ENCODE results near the gene THRB.

The THRB gene

DNA sequence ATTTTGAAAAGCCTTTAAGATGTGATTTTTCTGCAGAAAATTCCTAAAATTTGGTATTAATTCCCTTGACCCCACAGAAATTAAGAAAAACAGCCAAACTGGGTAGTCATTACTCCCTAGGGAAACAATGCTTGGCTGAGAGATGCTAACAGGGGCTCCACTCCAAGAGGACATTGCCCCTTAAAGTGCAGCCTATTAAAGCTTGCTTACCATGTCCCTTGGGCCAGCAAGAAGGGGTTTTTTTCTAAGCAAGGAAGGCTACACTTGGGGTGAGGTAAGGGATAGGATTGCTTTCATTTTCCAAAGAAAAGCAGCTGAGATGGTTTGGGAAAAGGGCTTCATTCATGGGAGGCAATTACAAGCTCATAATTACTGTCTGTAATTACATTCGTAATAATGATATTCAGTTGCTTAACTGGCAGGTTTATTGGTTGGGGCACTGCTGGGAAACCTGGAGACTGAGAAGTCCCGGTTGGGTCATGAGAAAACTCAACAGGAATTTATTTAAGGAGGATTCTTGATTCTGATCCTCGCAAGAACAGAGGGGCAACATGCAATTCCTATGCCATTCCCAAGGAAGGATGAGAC, 302.1 kb downstream of the THRB start:
- FAIRE-seq (no peak), DNase-seq (ENCODE audit: insufficient read length, low spot score) (no peak)
- TF ChIP-seq POLR2AphosphoS5 (IDR thresholded peaks at IDR 0.05; ENCODE audit: low read depth, low read length) (no peak), POU2F2 (IDR thresholded peaks at IDR 0.05; ENCODE audit: low read depth, low read length) (no peak), PAX5 (IDR thresholded peaks at IDR 0.05; ENCODE audit: insufficient read depth, low read length, severe bottlenecking) (no peak), POLR2A (IDR thresholded peaks at IDR 0.05; ENCODE audit: low read depth, low read length) (no peak), SPI1 (IDR thresholded peaks at IDR 0.05; ENCODE audit: low read depth, low read length) (no peak), TAF1 (IDR thresholded peaks at IDR 0.05; ENCODE audit: low read depth, low read length) (no peak)

DNA sequence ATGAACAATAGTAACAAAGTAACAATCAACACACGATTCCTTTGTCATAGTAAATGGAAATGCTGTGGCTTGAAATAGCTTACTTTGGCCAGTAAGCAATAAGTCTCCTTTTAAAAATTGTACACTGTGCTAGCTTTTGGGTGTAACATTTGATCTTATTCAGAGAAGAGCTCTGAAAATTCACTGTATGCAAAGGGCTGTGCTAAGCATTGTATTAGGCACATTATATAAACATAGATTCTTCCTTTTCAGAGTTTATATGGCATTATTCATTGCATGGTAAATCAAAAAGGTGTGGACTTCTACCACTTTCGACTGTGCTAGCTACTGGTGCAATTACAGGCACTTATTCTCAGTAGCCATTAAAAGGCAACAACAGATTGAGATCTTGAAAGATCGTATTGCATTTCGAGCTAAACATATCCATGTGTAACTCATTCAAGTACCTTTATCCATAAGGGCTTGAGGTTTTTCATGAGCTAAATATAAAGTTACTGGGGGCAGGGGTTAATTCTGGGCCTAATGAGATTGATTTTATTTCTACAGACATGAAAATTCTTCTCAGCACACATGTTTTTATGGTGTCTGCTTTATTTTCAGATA, 302.7 kb downstream of the THRB start:
- FAIRE-seq (no peak), DNase-seq (ENCODE audit: insufficient read length, low spot score) (no peak)
- no peak for TF ChIP-seq POU2F2 (IDR thresholded peaks at IDR 0.05; ENCODE audit: low read depth, low read length)
- TF ChIP-seq POLR2A (IDR thresholded peaks at IDR 0.05; ENCODE audit: low read depth, low read length): no peak
- TF ChIP-seq SPI1 (IDR thresholded peaks at IDR 0.05; ENCODE audit: low read depth, low read length): no peak
- TF ChIP-seq PAX5 (IDR thresholded peaks at IDR 0.05; ENCODE audit: insufficient read depth, low read length, severe bottlenecking): no peak
- no peak for TF ChIP-seq POLR2AphosphoS5 (IDR thresholded peaks at IDR 0.05; ENCODE audit: low read depth, low read length)
- no peak for TF ChIP-seq TAF1 (IDR thresholded peaks at IDR 0.05; ENCODE audit: low read depth, low read length)

DNA sequence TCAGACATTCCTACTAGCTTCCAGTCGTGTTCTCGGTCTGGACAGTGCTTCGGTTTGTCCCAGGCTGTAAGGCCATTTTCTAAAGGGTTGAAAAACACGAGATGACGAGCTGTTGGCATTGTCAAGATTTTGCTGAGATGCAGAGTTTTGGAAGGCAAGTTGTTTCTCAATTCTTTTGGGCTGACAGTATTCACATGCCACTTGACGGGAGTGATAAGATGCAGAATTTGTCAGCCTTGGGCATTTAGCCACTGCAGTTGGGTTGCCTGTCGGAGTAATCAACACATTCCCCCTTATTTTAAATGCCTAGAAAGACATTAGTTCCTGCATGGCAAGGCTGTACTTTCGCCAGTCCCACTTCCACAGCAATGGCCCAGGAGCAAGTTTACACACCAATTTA, 304.4 kb downstream of the THRB start:
- FAIRE-seq (no peak), DNase-seq (ENCODE audit: insufficient read length, low spot score) (no peak)
- TF ChIP-seq PAX5 (IDR thresholded peaks at IDR 0.05; ENCODE audit: insufficient read depth, low read length, severe bottlenecking) (no peak), POLR2A (IDR thresholded peaks at IDR 0.05; ENCODE audit: low read depth, low read length) (no peak), POLR2AphosphoS5 (IDR thresholded peaks at IDR 0.05; ENCODE audit: low read depth, low read length) (no peak), TAF1 (IDR thresholded peaks at IDR 0.05; ENCODE audit: low read depth, low read length) (no peak), SPI1 (IDR thresholded peaks at IDR 0.05; ENCODE audit: low read depth, low read length) (no peak), POU2F2 (IDR thresholded peaks at IDR 0.05; ENCODE audit: low read depth, low read length) (no peak)

DNA sequence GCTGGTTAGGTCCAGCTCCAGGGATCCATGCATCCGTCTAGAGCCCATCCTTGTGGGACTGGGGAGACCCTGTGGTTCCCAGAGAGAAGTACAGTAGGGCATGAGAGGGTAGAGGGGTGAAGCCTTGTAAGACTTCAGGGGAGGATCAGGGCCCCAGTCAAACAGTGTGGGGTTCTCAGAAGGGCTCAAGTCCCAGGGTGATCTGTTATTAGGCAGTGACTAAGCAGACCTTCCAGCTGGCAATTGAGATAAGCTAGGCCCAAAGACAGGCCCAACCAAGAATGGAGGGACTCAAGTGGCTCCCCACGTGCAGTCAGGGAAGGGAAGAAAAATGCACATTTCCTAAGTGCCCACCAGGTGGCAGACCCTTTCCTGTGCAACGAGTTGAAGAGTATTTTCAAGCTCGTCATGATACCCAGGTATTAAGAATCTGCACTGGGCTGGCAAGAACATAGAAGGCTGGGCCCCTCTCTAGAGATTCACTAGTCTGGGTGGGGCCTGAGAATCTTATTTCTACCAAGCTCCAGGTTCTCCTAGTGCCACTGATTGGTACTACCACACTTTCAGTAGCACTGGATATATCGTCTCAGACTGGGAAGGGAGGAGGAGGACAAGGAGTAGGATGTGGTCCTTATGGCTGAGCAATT, 308.8 kb downstream of the THRB start:
- no peak for TF ChIP-seq TAF1 (IDR thresholded peaks at IDR 0.05; ENCODE audit: low read depth, low read length)
- TF ChIP-seq PAX5 (IDR thresholded peaks at IDR 0.05; ENCODE audit: insufficient read depth, low read length, severe bottlenecking): no peak
- TF ChIP-seq SPI1 (IDR thresholded peaks at IDR 0.05; ENCODE audit: low read depth, low read length): no peak
- no peak for TF ChIP-seq POLR2AphosphoS5 (IDR thresholded peaks at IDR 0.05; ENCODE audit: low read depth, low read length)
- TF ChIP-seq POU2F2 (IDR thresholded peaks at IDR 0.05; ENCODE audit: low read depth, low read length): no peak
- TF ChIP-seq POLR2A (IDR thresholded peaks at IDR 0.05; ENCODE audit: low read depth, low read length): no peak
- DNase-seq (ENCODE audit: insufficient read length, low spot score) (peak; percentile 25), FAIRE-seq (peak; percentile 76)

DNA sequence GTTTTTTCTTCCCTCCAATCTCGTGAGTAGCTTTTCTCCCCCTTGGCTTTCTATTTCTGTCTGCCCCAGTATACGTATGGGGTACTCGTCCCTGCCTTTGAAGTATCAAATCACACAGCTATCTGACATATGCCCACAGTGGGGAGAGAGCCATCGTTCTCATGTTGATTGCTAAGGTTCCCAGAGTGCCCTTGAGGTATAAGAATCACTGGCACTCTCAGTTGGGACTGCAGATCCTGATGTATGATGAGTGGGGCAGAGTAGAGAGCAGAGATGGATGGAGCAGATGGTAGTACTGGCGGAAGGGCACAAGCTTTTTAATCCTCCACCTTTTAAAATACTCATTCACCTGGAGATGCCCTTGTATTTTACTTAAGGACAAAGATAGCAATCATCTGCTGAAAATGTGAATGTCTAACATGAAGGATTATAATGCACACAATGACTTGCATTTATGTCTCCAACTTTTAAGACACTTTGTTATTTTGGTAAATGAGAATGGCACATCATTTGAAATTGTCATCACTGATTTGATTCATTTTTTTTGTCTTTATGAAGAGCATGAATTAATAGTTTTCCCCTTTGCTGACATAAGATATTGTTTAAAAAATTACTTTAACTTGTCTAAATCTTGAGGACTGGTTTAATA, 310.0 kb downstream of the THRB start:
- DNase-seq (ENCODE audit: insufficient read length, low spot score) (no peak), FAIRE-seq (no peak)
- no peak for TF ChIP-seq SPI1 (IDR thresholded peaks at IDR 0.05; ENCODE audit: low read depth, low read length)
- no peak for TF ChIP-seq POLR2AphosphoS5 (IDR thresholded peaks at IDR 0.05; ENCODE audit: low read depth, low read length)
- no peak for TF ChIP-seq POLR2A (IDR thresholded peaks at IDR 0.05; ENCODE audit: low read depth, low read length)
- TF ChIP-seq POU2F2 (IDR thresholded peaks at IDR 0.05; ENCODE audit: low read depth, low read length): no peak
- no peak for TF ChIP-seq PAX5 (IDR thresholded peaks at IDR 0.05; ENCODE audit: insufficient read depth, low read length, severe bottlenecking)
- no peak for TF ChIP-seq TAF1 (IDR thresholded peaks at IDR 0.05; ENCODE audit: low read depth, low read length)

DNA sequence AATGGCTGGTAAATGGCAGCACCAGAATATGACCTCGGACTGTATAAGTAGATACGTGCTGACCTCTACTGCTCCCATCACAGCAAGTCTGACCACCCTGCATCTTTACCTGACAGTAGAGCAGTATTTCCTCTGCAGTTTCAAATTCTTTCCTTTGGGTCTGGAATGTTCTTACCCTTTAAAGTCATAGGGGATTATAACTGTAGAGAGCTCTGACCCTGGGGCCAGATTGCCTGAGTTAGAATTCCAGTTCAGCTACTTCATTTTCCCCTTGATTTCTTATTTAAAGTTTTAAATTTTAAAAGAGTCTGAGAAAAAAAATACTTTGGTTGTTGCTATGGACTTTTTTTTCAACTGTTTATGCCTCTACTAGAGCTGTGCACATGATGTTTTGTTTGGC, 311.9 kb downstream of the THRB start:
- TF ChIP-seq POLR2A (IDR thresholded peaks at IDR 0.05; ENCODE audit: low read depth, low read length) (no peak), POU2F2 (IDR thresholded peaks at IDR 0.05; ENCODE audit: low read depth, low read length) (no peak), POLR2AphosphoS5 (IDR thresholded peaks at IDR 0.05; ENCODE audit: low read depth, low read length) (no peak), SPI1 (IDR thresholded peaks at IDR 0.05; ENCODE audit: low read depth, low read length) (no peak), PAX5 (IDR thresholded peaks at IDR 0.05; ENCODE audit: insufficient read depth, low read length, severe bottlenecking) (no peak), TAF1 (IDR thresholded peaks at IDR 0.05; ENCODE audit: low read depth, low read length) (no peak)
- no peak for DNase-seq (ENCODE audit: insufficient read length, low spot score)
- FAIRE-seq: no peak

DNA sequence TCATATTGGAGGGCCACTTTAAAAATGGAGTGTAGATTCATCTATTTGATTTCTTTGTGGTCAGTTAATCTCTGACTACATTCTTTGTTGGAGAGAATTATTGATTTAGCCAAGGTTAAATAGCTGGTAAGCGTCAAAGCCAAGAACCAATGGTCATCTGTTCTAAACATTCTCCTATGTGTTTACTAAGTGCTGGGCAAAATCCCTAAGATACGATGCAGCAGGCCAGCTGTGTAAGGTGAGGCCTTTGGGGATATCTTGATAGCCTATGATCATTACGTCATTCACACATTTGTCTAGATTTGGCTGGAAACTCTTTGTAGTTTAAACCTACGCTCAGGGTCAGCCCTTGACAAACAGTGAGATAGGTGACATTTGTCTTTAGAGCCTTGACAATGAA, 313.4 kb downstream of the THRB start:
- DNase-seq (ENCODE audit: insufficient read length, low spot score): no peak
- TF ChIP-seq SPI1 (IDR thresholded peaks at IDR 0.05; ENCODE audit: low read depth, low read length) (no peak), POLR2A (IDR thresholded peaks at IDR 0.05; ENCODE audit: low read depth, low read length) (no peak), PAX5 (IDR thresholded peaks at IDR 0.05; ENCODE audit: insufficient read depth, low read length, severe bottlenecking) (no peak), POLR2AphosphoS5 (IDR thresholded peaks at IDR 0.05; ENCODE audit: low read depth, low read length) (no peak), POU2F2 (IDR thresholded peaks at IDR 0.05; ENCODE audit: low read depth, low read length) (no peak), TAF1 (IDR thresholded peaks at IDR 0.05; ENCODE audit: low read depth, low read length) (no peak)
- FAIRE-seq: no peak

DNA sequence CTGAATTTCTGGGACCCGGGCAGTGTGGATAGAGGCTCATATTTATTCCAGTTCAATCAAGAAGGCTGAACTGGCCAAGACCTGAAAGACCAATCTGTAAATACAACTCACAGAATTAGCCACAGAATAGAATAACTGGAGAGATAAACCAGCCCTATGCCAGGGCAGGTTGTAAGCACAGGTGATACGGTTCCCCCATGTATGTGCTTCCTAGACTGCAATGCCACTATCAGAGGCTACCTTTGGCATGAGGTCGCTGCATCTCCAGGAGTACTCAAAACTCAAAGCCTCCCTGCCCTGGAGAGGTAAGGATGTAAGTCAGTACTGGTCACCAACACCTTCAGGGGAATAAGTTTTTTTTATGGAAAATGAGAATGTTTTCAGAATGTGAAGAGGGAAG, 314.0 kb downstream of the THRB start:
- DNase-seq (ENCODE audit: insufficient read length, low spot score) (no peak), FAIRE-seq (no peak)
- no peak for TF ChIP-seq POLR2AphosphoS5 (IDR thresholded peaks at IDR 0.05; ENCODE audit: low read depth, low read length)
- no peak for TF ChIP-seq PAX5 (IDR thresholded peaks at IDR 0.05; ENCODE audit: insufficient read depth, low read length, severe bottlenecking)
- no peak for TF ChIP-seq SPI1 (IDR thresholded peaks at IDR 0.05; ENCODE audit: low read depth, low read length)
- TF ChIP-seq POLR2A (IDR thresholded peaks at IDR 0.05; ENCODE audit: low read depth, low read length): no peak
- no peak for TF ChIP-seq TAF1 (IDR thresholded peaks at IDR 0.05; ENCODE audit: low read depth, low read length)
- no peak for TF ChIP-seq POU2F2 (IDR thresholded peaks at IDR 0.05; ENCODE audit: low read depth, low read length)

DNA sequence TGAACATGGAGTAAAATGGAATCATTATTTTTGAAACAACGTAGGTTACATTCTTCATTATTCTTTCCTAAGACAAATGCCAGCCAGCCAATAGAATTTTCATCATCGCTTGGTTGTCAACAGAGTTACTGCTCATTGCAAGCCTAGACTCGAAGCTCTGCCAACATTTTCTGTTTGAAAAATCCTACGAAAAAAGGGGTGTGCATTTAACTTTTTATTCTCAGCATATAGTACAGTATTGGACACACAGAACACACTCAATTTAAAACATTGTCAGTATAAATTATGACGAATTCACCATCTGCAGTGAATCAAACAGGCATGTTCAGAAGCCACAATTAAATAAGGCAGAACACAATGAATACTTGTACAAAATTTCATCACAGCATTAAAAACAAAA, 317.4 kb downstream of the THRB start:
- FAIRE-seq: no peak
- no peak for TF ChIP-seq POU2F2 (IDR thresholded peaks at IDR 0.05; ENCODE audit: low read depth, low read length)
- TF ChIP-seq POLR2A (IDR thresholded peaks at IDR 0.05; ENCODE audit: low read depth, low read length): no peak
- TF ChIP-seq PAX5 (IDR thresholded peaks at IDR 0.05; ENCODE audit: insufficient read depth, low read length, severe bottlenecking): no peak
- TF ChIP-seq TAF1 (IDR thresholded peaks at IDR 0.05; ENCODE audit: low read depth, low read length): no peak
- TF ChIP-seq POLR2AphosphoS5 (IDR thresholded peaks at IDR 0.05; ENCODE audit: low read depth, low read length): no peak
- TF ChIP-seq SPI1 (IDR thresholded peaks at IDR 0.05; ENCODE audit: low read depth, low read length): no peak
- no peak for DNase-seq (ENCODE audit: insufficient read length, low spot score)
